SK-N-SH treated with all-trans-retinoic acid at 6 μM for 48 hours (cell line): ENCODE data around the gene AKAP5.

Experiments
- ATAC-seq: fragments of 200-7000 bp; cut with Tn5 transposase; 3 replicates; pipeline ENCODE4 v1.9.1; 2020; ENCODE audit warnings: mild to moderate bottlenecking, moderate library complexity
- ARNTL ChIP-seq: fragments of 450-650 bp; formaldehyde crosslinking; IDR thresholded peaks from 2 replicates; pipeline ENCODE4 v1.5.0; 2020; ENCODE audit warnings: low read depth, mild to moderate bottlenecking, moderate library complexity, borderline replicate concordance
- BACH2 ChIP-seq: fragments of 250-450 bp; sonication (Bioruptor Pico); IDR thresholded peaks from 2 replicates; pipeline ENCODE4 v1.9.0; 2021; ENCODE audit warnings: mild to moderate bottlenecking, borderline replicate concordance
- CSDC2 ChIP-seq: fragments of 250-450 bp; sonication (Bioruptor Pico); IDR thresholded peaks from 2 replicates; pipeline ENCODE4 v1.5.0; 2020; ENCODE audit warnings: mild to moderate bottlenecking, moderate library complexity
- ESRRG ChIP-seq: fragments of 250-450 bp; sonication (Bioruptor Pico); IDR thresholded peaks from 2 replicates; pipeline ENCODE4 v1.6.1; 2021; ENCODE audit warnings: mild to moderate bottlenecking
- GLIS3 ChIP-seq: fragments of 250-450 bp; sonication (Bioruptor Pico); IDR thresholded peaks from 2 replicates; pipeline ENCODE4 v1.5.0; 2020; ENCODE audit warnings: mild to moderate bottlenecking, moderate library complexity
- ISL1 ChIP-seq: fragments of 250-450 bp; sonication (Bioruptor Pico); IDR thresholded peaks from 2 replicates; pipeline ENCODE4 v2.1.2; 2022; ENCODE audit warnings: mild to moderate bottlenecking, moderate library complexity
- POU6F1 ChIP-seq: fragments of 250-450 bp; sonication (Bioruptor Pico); IDR thresholded peaks from 2 replicates; pipeline ENCODE4 v1.8.0; 2021; ENCODE audit warnings: low read depth, mild to moderate bottlenecking, moderate library complexity, borderline replicate concordance
- PPARA ChIP-seq: fragments of 250-450 bp; sonication (Bioruptor Pico); IDR thresholded peaks from 2 replicates; pipeline ENCODE4 v1.5.0; 2020; ENCODE audit warnings: mild to moderate bottlenecking, borderline replicate concordance
- SNAI2 ChIP-seq: fragments of 250-450 bp; sonication (Bioruptor Pico); IDR thresholded peaks from 2 replicates; pipeline ENCODE4 v1.5.0; 2020; ENCODE audit warnings: mild to moderate bottlenecking, moderate library complexity
- TCF4 ChIP-seq: fragments of 250-450 bp; sonication (Bioruptor Pico); IDR thresholded peaks from 2 replicates; pipeline ENCODE4 v1.8.0; 2021; ENCODE audit warnings: mild to moderate bottlenecking, moderate library complexity, borderline replicate concordance
- TOX ChIP-seq: fragments of 250-450 bp; sonication (Bioruptor Pico); IDR thresholded peaks from 2 replicates; pipeline ENCODE4 v1.8.0; 2021; ENCODE audit warnings: mild to moderate bottlenecking, moderate library complexity, borderline replicate concordance
- TSHZ2 ChIP-seq: fragments of 250-450 bp; sonication (Bioruptor Pico); IDR thresholded peaks from 2 replicates; pipeline ENCODE4 v1.5.0; 2020; ENCODE audit warnings: mild to moderate bottlenecking, moderate library complexity
- ZC3H10 ChIP-seq: fragments of 250-450 bp; sonication (Bioruptor Pico); IDR thresholded peaks from 2 replicates; pipeline ENCODE4 v1.5.1; 2021; ENCODE audit warnings: mild to moderate bottlenecking, moderate library complexity
- ZFP3 ChIP-seq: fragments of 250-450 bp; sonication (Bioruptor Pico); IDR thresholded peaks from 2 replicates; pipeline ENCODE4 v1.5.0; 2020; ENCODE audit warnings: mild to moderate bottlenecking, moderate library complexity
- ZFP30 ChIP-seq: fragments of 450-650 bp; formaldehyde crosslinking; IDR thresholded peaks from 2 replicates; pipeline ENCODE4 v1.5.0; 2022; ENCODE audit warnings: mild to moderate bottlenecking, moderate library complexity
- ZNF565 ChIP-seq: fragments of 450-650 bp; formaldehyde crosslinking; conservative IDR thresholded peaks from 2 replicates; pipeline ENCODE4 v1.5.0; 2020; ENCODE audit warnings: low read depth, mild to moderate bottlenecking, moderate library complexity
- ZNF70 ChIP-seq: fragments of 450-650 bp; formaldehyde crosslinking; IDR thresholded peaks from 2 replicates; pipeline ENCODE4 v1.5.0; 2020; ENCODE audit warnings: mild to moderate bottlenecking, moderate library complexity
- ZNF8 ChIP-seq: fragments of 450-650 bp; formaldehyde crosslinking; IDR thresholded peaks from 2 replicates; pipeline ENCODE4 v1.5.0; 2020; ENCODE audit warnings: mild to moderate bottlenecking, moderate library complexity
- TF ChIP-seq, protein P1 (sequence below): fragments of 250-450 bp; sonication (Bioruptor Pico); IDR thresholded peaks from 2 replicates; pipeline ENCODE4 v1.8.0; 2020; ENCODE audit warnings: mild to moderate bottlenecking, moderate library complexity, borderline replicate concordance
- TF ChIP-seq, protein P2 (sequence below): fragments of 250-450 bp; sonication (Bioruptor Pico); IDR thresholded peaks from 2 replicates; pipeline ENCODE4 v1.5.1; 2020; ENCODE audit warnings: low read depth, mild to moderate bottlenecking, moderate library complexity

AKAP5 gene

DNA sequence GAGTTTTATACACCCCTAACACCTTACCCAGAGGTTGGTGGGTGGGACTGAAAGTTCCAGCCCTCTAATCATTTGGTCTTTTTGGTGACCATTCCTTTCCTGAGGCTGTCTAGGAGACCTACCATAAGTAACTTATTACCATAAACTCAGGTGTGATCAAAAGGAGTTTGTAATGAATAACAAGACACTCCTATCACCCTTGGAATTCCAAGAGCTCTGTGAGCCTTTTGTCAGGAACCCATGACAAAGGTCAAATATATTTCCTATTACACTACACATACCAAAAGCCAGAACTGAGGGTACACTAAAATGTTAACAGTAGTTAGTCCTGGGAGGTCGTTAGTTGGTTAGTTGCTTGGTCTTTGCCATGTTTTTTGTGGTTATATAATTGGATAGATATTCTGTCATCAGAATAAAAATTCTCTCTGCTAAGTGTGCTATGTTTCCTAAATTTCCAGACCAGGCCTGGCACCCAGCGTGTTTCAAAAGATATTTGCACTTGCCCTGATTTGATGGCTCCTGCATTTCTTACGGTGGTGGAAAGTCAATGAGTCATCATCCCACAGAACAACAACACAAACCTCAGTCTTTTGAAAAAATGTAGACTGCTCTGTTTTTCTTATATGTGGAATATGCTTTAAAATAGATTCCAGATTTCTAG is 27.0 kb upstream of the AKAP5 start (continued):
- TF ChIP-seq, protein P1, sequence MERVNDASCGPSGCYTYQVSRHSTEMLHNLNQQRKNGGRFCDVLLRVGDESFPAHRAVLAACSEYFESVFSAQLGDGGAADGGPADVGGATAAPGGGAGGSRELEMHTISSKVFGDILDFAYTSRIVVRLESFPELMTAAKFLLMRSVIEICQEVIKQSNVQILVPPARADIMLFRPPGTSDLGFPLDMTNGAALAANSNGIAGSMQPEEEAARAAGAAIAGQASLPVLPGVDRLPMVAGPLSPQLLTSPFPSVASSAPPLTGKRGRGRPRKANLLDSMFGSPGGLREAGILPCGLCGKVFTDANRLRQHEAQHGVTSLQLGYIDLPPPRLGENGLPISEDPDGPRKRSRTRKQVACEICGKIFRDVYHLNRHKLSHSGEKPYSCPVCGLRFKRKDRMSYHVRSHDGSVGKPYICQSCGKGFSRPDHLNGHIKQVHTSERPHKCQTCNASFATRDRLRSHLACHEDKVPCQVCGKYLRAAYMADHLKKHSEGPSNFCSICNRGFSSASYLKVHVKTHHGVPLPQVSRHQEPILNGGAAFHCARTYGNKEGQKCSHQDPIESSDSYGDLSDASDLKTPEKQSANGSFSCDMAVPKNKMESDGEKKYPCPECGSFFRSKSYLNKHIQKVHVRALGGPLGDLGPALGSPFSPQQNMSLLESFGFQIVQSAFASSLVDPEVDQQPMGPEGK (CRISPR knock-in tag): no peak
- TF ChIP-seq ZFP30 (CRISPR knock-in tag) (no peak), CSDC2 (CRISPR knock-in tag) (no peak), ARNTL (CRISPR knock-in tag) (no peak), SNAI2 (CRISPR knock-in tag) (no peak), BACH2 (CRISPR knock-in tag) (no peak), TSHZ2 (no peak), ZNF8 (CRISPR knock-in tag) (no peak), ESRRG (no peak), ISL1 (CRISPR knock-in tag) (no peak), ZFP3 (CRISPR knock-in tag) (no peak), GLIS3 (CRISPR knock-in tag) (no peak), TOX (CRISPR knock-in tag) (no peak)

GRCh38 chr14:64439141-64439540 is 26.2 kb upstream of the AKAP5 start:
- no peak for TF ChIP-seq ESRRG
- TF ChIP-seq ZC3H10 (CRISPR knock-in tag): no peak
- TF ChIP-seq ZNF565 (CRISPR knock-in tag): no peak
- no peak for TF ChIP-seq SNAI2 (CRISPR knock-in tag)
- no peak for TF ChIP-seq ARNTL (CRISPR knock-in tag)
- no peak for TF ChIP-seq TOX (CRISPR knock-in tag)
- no peak for TF ChIP-seq PPARA (CRISPR knock-in tag)
- TF ChIP-seq POU6F1: no peak
- no peak for TF ChIP-seq ZNF70 (CRISPR knock-in tag)

DNA sequence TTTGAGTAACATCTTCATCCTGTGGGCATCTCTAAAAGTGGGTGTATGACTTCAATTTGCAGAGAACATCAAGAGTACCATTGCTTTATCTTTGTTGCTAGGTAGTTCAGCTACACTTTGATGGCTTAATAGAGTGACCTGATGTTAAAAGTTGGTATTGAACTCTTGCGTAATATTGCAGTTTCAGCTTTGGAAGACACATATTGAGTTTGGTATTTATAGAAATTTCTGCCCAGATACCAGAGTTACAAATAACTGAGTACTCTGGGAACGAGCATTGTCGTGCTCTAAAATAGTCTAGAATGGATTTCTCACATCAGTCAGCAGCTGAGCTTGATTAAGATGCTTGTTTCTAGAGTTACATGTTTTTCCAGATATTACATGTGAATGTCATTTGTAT is 24.8 kb upstream of the AKAP5 start:
- TF ChIP-seq ARNTL (CRISPR knock-in tag) (no peak), ZFP3 (CRISPR knock-in tag) (no peak), PPARA (CRISPR knock-in tag) (no peak)
- TF ChIP-seq, all 23 proteins: peak for 0
- ATAC-seq: no peak

More at GRCh38 chr14:64439141-64439540, 26.2 kb upstream of the AKAP5 start:
- no peak for ATAC-seq

GRCh38 chr14:64442300-64442988 is 22.9 kb upstream of the AKAP5 start:
- no peak for ATAC-seq
- no peak for TF ChIP-seq ZNF70 (CRISPR knock-in tag)
- TF ChIP-seq PPARA (CRISPR knock-in tag): no peak

DNA sequence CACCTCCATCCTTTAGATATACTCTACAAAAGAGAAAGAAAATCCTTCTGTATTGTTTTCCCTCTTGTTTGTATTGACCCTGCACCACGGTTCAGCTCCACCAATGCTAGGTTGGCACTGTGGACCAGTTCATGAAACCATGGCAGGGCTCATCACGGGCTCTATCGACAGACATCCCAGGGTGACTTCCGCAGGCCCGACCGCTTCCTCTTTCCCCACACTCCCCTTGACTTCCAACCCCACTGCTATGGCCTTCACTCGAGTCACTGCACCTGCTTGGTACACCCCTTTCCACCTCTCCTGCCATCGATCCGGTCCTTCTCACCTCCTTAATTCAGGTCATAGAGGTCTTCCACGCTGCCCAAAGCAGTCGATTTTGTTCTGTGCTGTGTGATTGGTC is 21.2 kb upstream of the AKAP5 start:
- no peak for ATAC-seq
- no peak for TF ChIP-seq POU6F1
- TF ChIP-seq GLIS3 (CRISPR knock-in tag): no peak
- TF ChIP-seq, protein P2, sequence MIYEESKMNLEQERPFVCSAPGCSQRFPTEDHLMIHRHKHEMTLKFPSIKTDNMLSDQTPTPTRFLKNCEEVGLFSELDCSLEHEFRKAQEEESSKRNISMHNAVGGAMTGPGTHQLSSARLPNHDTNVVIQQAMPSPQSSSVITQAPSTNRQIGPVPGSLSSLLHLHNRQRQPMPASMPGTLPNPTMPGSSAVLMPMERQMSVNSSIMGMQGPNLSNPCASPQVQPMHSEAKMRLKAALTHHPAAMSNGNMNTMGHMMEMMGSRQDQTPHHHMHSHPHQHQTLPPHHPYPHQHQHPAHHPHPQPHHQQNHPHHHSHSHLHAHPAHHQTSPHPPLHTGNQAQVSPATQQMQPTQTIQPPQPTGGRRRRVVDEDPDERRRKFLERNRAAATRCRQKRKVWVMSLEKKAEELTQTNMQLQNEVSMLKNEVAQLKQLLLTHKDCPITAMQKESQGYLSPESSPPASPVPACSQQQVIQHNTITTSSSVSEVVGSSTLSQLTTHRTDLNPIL: no peak
- TF ChIP-seq ZNF8 (CRISPR knock-in tag): no peak
- no peak for TF ChIP-seq ARNTL (CRISPR knock-in tag)
- no peak for TF ChIP-seq BACH2 (CRISPR knock-in tag)
- no peak for TF ChIP-seq PPARA (CRISPR knock-in tag)
- TF ChIP-seq TCF4 (CRISPR knock-in tag): no peak
- TF ChIP-seq, protein P1 (CRISPR knock-in tag): no peak
